H1 (cell line): ENCODE results near the gene KRTAP5-4. TPM values are rescaled to one million over a fixed set of nuclear protein-coding genes. Genes with fewer than 3 reads are reported as not detected.

Experiments used
- CTCF ChIA-PET: fragments of 300-600 bp; sonication (Branson Sonifier 250); formaldehyde crosslinking; loops from one replicate; lab custom pipeline; 2021; ENCODE audit not compliant: partially characterized antibody; lab: Charles Lee
- POLR2A ChIA-PET: fragments of 300-600 bp; sonication (Branson Sonifier 250); formaldehyde crosslinking; loops from one replicate; lab custom pipeline; 2021; ENCODE audit warnings: inconsistent platforms; ENCODE audit not compliant: partially characterized antibody; lab: Charles Lee
- DNase-seq, 2 experiments: peaks; one replicate each; pipeline versions ENCODE4 v3.0.0 to v3.0.0-alpha.2; 2010 to 2022; ENCODE audit warnings: low spot score in 2 of 2, low read depth in 1 of 2, mixed read lengths in 1 of 2
- FAIRE-seq: peaks from 2 replicates; lab custom pipeline; 2011; peaks lifted over from hg19 to GRCh38; lab: Jason Lieb, UNC
- H2AFZ ChIP-seq: 2 replicates; pipeline ENCODE4 v1.8.1; 2012; ENCODE audit warnings: low read length, inconsistent platforms
- H2AK5ac ChIP-seq: 2 replicates; pipeline ENCODE4 v1.6.1; 2013; ENCODE audit warnings: low read depth, low read length
- H2BK120ac ChIP-seq: replicated peaks from 2 replicates; pipeline ENCODE3; 2013; ENCODE audit warnings: low read depth, low read length, inconsistent platforms
- H2BK12ac ChIP-seq: 2 replicates; pipeline ENCODE4 v1.6.1; 2013; ENCODE audit warnings: low read depth, low read length
- H2BK15ac ChIP-seq: 2 replicates; pipeline ENCODE4 v1.6.1; 2013; ENCODE audit warnings: low read length
- H2BK20ac ChIP-seq: 2 replicates; pipeline ENCODE4 v1.6.1; 2013; ENCODE audit warnings: low read length
- H2BK5ac ChIP-seq: 2 replicates; pipeline ENCODE4 v1.6.1; 2013; ENCODE audit warnings: low read depth, low read length
- H3K14ac ChIP-seq: 2 replicates; pipeline ENCODE4 v1.6.1; 2013; ENCODE audit warnings: inconsistent platforms; ENCODE audit not compliant: insufficient read length
- H3K18ac ChIP-seq: 2 replicates; pipeline ENCODE4 v1.6.1; 2013; ENCODE audit warnings: low read length; ENCODE audit errors: extremely low read depth
- H3K23ac ChIP-seq: 2 replicates; pipeline ENCODE4 v1.6.1; 2013; ENCODE audit warnings: inconsistent platforms; ENCODE audit not compliant: insufficient read length
- H3K23me2 ChIP-seq: 2 replicates; pipeline ENCODE4 v1.6.1; 2013; ENCODE audit warnings: low read depth, low read length
- H3K27ac ChIP-seq: 2 replicates; pipeline ENCODE4 v1.6.1; 2011; ENCODE audit warnings: low read depth, low read length, inconsistent platforms
- H3K27me3 ChIP-seq, 4 experiments: replicated peaks in 1 of 4; 1 replicate in 1 of 4; 2 replicates in 3 of 4; pipeline versions ENCODE4 v1.6.1 to v1.8.1; 2011 to 2013; ENCODE audit warnings: low read length in 3 of 4, mild to moderate bottlenecking in 3 of 4, inconsistent platforms in 2 of 4, mixed read lengths in 2 of 4, moderate library complexity in 1 of 4; ENCODE audit not compliant: control insufficient read depth in 3 of 4, insufficient read depth in 3 of 4; ENCODE audit errors: extremely low read depth in 1 of 4
- H3K36me3 ChIP-seq, 4 experiments: 2 replicates each; pipeline versions ENCODE4 v1.6.1 to v1.8.1; 2011 to 2013; ENCODE audit warnings: mild to moderate bottlenecking in 4 of 4, low read length in 3 of 4, moderate library complexity in 2 of 4, control low read depth in 1 of 4, inconsistent platforms in 1 of 4; ENCODE audit not compliant: insufficient read depth in 4 of 4, control insufficient read depth in 2 of 4
- H3K4ac ChIP-seq: replicated peaks from 2 replicates; pipeline ENCODE3; 2013; ENCODE audit warnings: low read length, low read depth, mixed read lengths, inconsistent platforms; ENCODE audit not compliant: insufficient read length
- H3K4me1 ChIP-seq, 4 experiments: replicated peaks in 1 of 4; 1 replicate in 1 of 4; 2 replicates in 3 of 4; pipeline versions ENCODE4 v1.6.1 to v1.8.1; 2011 to 2013; ENCODE audit warnings: low read length in 3 of 4, inconsistent platforms in 2 of 4, mixed read lengths in 1 of 4; ENCODE audit not compliant: insufficient read depth in 4 of 4, control insufficient read depth in 3 of 4
- H3K4me2 ChIP-seq, 2 experiments: 2 replicates each; pipeline versions ENCODE4 v1.6.1 to v1.8.1; 2011 to 2013; ENCODE audit warnings: low read depth in 2 of 2, low read length in 2 of 2, control low read depth in 1 of 2, inconsistent platforms in 1 of 2, mild to moderate bottlenecking in 1 of 2; ENCODE audit not compliant: insufficient read depth in 1 of 2
- H3K4me3 ChIP-seq, 4 experiments: fragments of 200-600, 300-600 bp in 1 of 4; sonication (generic), shearing (Covaris generic), sonication (Bioruptor Twin) in 1 of 4; 2 replicates each; pipeline versions ENCODE4 v1.5.1 to v1.8.1; 2011 to 2016; ENCODE audit warnings: low read length in 4 of 4, low read depth in 3 of 4, control low read depth in 2 of 4, inconsistent platforms in 2 of 4, mild to moderate bottlenecking in 2 of 4, mixed read lengths in 1 of 4, moderate library complexity in 1 of 4; ENCODE audit not compliant: insufficient read depth in 2 of 4; ENCODE audit errors: extremely low read depth in 1 of 4
- H3K56ac ChIP-seq: replicated peaks from 2 replicates; pipeline ENCODE3; 2013; ENCODE audit warnings: low read depth, mild to moderate bottlenecking, mixed read lengths, low read length, inconsistent platforms; ENCODE audit not compliant: insufficient read length
- H3K79me1 ChIP-seq: 2 replicates; pipeline ENCODE4 v1.6.1; 2013; ENCODE audit warnings: low read depth, low read length, control low read depth
- H3K79me2 ChIP-seq, 2 experiments: 2 replicates each; pipeline versions ENCODE4 v1.6.1 to v1.8.1; 2012 to 2013; ENCODE audit warnings: low read length in 2 of 2, mild to moderate bottlenecking in 2 of 2, inconsistent platforms in 1 of 2; ENCODE audit not compliant: insufficient read depth in 2 of 2, control insufficient read depth in 1 of 2
- H3K9ac ChIP-seq, 4 experiments: replicated peaks in 1 of 4; 1 replicate in 1 of 4; 2 replicates in 3 of 4; pipeline versions ENCODE4 v1.6.1 to v1.8.1; 2011 to 2013; ENCODE audit warnings: low read depth in 3 of 4, low read length in 3 of 4, control low read depth in 2 of 4, mild to moderate bottlenecking in 2 of 4, moderate library complexity in 2 of 4, inconsistent platforms in 1 of 4; ENCODE audit errors: extremely low read depth in 1 of 4
- H3K9me3 ChIP-seq, 2 experiments: 2 replicates each; pipeline versions ENCODE4 v1.6.1 to v1.8.1; 2012 to 2013; ENCODE audit warnings: mild to moderate bottlenecking in 2 of 2, moderate library complexity in 2 of 2, control low read depth in 1 of 2, inconsistent platforms in 1 of 2, low read depth in 1 of 2, low read length in 1 of 2, mixed read lengths in 1 of 2; ENCODE audit not compliant: insufficient read depth in 2 of 2
- H4K20me1 ChIP-seq, 2 experiments: replicated peaks in 1 of 2; 2 replicates each; pipeline versions ENCODE3 to v1.8.1; 2011 to 2013; ENCODE audit warnings: inconsistent platforms in 2 of 2, low read length in 2 of 2, mild to moderate bottlenecking in 1 of 2; ENCODE audit not compliant: insufficient read depth in 2 of 2, control insufficient read depth in 1 of 2
- H4K5ac ChIP-seq: 2 replicates; pipeline ENCODE4 v1.6.1; 2013; ENCODE audit warnings: low read length, low read depth, mixed read lengths, inconsistent platforms; ENCODE audit not compliant: insufficient read length
- H4K8ac ChIP-seq: 2 replicates; pipeline ENCODE4 v1.8.0; 2013; ENCODE audit warnings: mild to moderate bottlenecking, moderate library complexity, low read length, inconsistent platforms; ENCODE audit not compliant: insufficient read depth; ENCODE audit errors: extremely low read depth
- H4K91ac ChIP-seq: replicated peaks from 2 replicates; pipeline ENCODE3; 2013; ENCODE audit warnings: low read length, mixed read lengths, inconsistent platforms; ENCODE audit not compliant: insufficient read length
- BCL11A ChIP-seq, 2 experiments: IDR thresholded peaks; one replicate each; pipeline ENCODE4 v1.6.1; 2011; ENCODE audit warnings: low read depth in 2 of 2, low read length in 2 of 2, mild to moderate bottlenecking in 2 of 2
- HDAC2 ChIP-seq, 2 experiments: fragments of 300-600 bp in 1 of 2; sonication (generic) in 1 of 2; IDR thresholded peaks; 2 replicates each; pipeline ENCODE4 v1.6.1; 2011 to 2012; ENCODE audit warnings: low read depth in 2 of 2, low read length in 2 of 2, mild to moderate bottlenecking in 2 of 2, moderate library complexity in 2 of 2, borderline replicate concordance in 1 of 2, inconsistent platforms in 1 of 2
- JUND ChIP-seq: IDR thresholded peaks from 2 replicates; pipeline ENCODE4 v1.6.1; 2011; ENCODE audit warnings: mild to moderate bottlenecking, improper control_type of control experiment, low read length
- KDM1A ChIP-seq: fragments of 200-600, 300-600 bp; sonication (generic); IDR thresholded peaks from 2 replicates; pipeline ENCODE4 v1.7.1; 2016; ENCODE audit warnings: mild to moderate bottlenecking, low read length, borderline replicate concordance
- SIN3A ChIP-seq, 2 experiments: IDR thresholded peaks in 1 of 2; conservative IDR thresholded peaks in 1 of 2; 2 replicates each; pipeline ENCODE4 v1.6.1; 2011 to 2012; ENCODE audit warnings: low read length in 2 of 2, improper control_type of control experiment in 1 of 2, low read depth in 1 of 2, mild to moderate bottlenecking in 1 of 2
- SP1 ChIP-seq: IDR thresholded peaks from 2 replicates; pipeline ENCODE4 v1.6.1; 2011; ENCODE audit warnings: low read depth, low read length
- TAF1 ChIP-seq: IDR thresholded peaks from 2 replicates; pipeline ENCODE4 v1.6.1; 2011; ENCODE audit warnings: mild to moderate bottlenecking, low read depth, low read length
- WGBS, 2 experiments: shearing (Covaris generic) in 1 of 2; methylation state at CpG; one replicate each; pipeline versions ENCODE4 v1.1.6 to v1.1.7; 2013 to 2015; ENCODE audit warnings: low lambda C conversion rate in 2 of 2, mixed read lengths in 2 of 2, inconsistent platforms in 1 of 2, low coverage in 1 of 2, missing lambda C conversion rate in 1 of 2; ENCODE audit not compliant: insufficient replicate concordance in 2 of 2, insufficient coverage in 1 of 2, insufficient read length in 1 of 2; ENCODE audit errors: extremely low coverage in 1 of 2, missing lambda C conversion rate in 1 of 2; 5-methylcytosine and 5-hydroxymethylcytosine counted together
- polyA plus RNA-seq, 7 experiments: library from polyadenylated mRNA; depleted of rRNA in 3 of 7; stranded (reverse) in 5 of 7; unstranded in 2 of 7; fragments of >200 nt in 5 of 7; fragments of 200-250 nt in 2 of 7; gene quantifications; 1 replicate in 5 of 7; 2 replicates in 1 of 7; 4 replicates in 1 of 7; pipeline versions ENCODE4 v1.2.1 to v1.2.3, GENCODE V29; 2011 to 2013; ENCODE audit warnings: missing spikeins in 2 of 7, mixed read lengths in 2 of 7
- total RNA-seq: library from RNA; stranded (reverse); fragmentation: NEBNext Ultra II Directional; extraction: Animal tissue kit (Norgen Biotek cat#: 25700); gene quantifications from 2 replicates; pipeline ENCODE4 v1.2.1, GENCODE V29; 2021

KRTAP5-4 gene
- total and polyA plus RNA-seq, 2 of the 8 experiments (the other 6 are each of a cell fraction or from before 2014, with no cell fraction given) = not detected

GRCh38 chr11:1667121-1667850 is 45.3 kb upstream of the KRTAP5-4 start:
- FAIRE-seq = no peak
- WGBS, 2 experiments = 96% methylated on average over 20 of the region's 24 CpGs; no CpG with 5 or more reads in 1 of the 2 experiments
- CTCF ChIA-PET = interaction anchor here (0.6 to 1.4 kb wide), 4 partner anchors 8 to 27 kb away, joined by 3 to 5 read pairs (median 3); no protein-coding TSS in a partner anchor
- no peak for TF ChIP-seq BCL11A (IDR thresholded peaks at IDR 0.05; ENCODE audit: low read depth in 2 of 2, low read length in 2 of 2)
- TF ChIP-seq KDM1A = no peak
- no peak for TF ChIP-seq HDAC2 (IDR thresholded peaks at IDR 0.05; ENCODE audit: borderline replicate concordance in 1 of 2, low read depth in 2 of 2, low read length in 2 of 2)
- TF ChIP-seq JUND = no peak
- no peak for TF ChIP-seq SIN3A (conservative IDR thresholded peaks at IDR 0.05 in 1 of 2, IDR thresholded peaks at IDR 0.05 in 1 of 2; ENCODE audit: low read depth in 1 of 2, low read length in 2 of 2)
- TF ChIP-seq TAF1 = no peak
- no peak for TF ChIP-seq SP1

More at GRCh38 chr11:1667121-1667850, 45.3 kb upstream of the KRTAP5-4 start:
- Histone ChIP-seq H3K56ac (no peak overlapping the region), H3K9me3 (no peaks in the 10 kb centered on the region), H3K4me1 (no peaks in the 10 kb centered on the region), H2BK5ac (no peak overlapping the region), H2BK15ac (no peak overlapping the region), H3K23ac (no peak overlapping the region), H3K23me2 (peaks cover 6% of the 10 kb centered on the region; the same call in 1 of the 2 replicates), H2AK5ac (no peak overlapping the region), H3K27me3 (peaks cover 0 to 4% (median 0%) of the 10 kb centered on the region in 4 experiments; a peak in 3 of 7 replicates), H3K4ac (no peak overlapping the region), H4K91ac (no peak overlapping the region), H3K79me2 (no peaks in the 10 kb centered on the region), H2BK120ac (no peak overlapping the region), H4K5ac (no peak overlapping the region), H2BK12ac (no peak overlapping the region), H4K8ac (no peak overlapping the region), H3K14ac (no peak overlapping the region), H3K27ac (no peak overlapping the region), H3K36me3 (no peaks in the 10 kb centered on the region), H3K18ac (no peak overlapping the region), H3K79me1 (no peaks in the 10 kb centered on the region), H3K4me2 (no peak overlapping the region), H2AFZ (no peak overlapping the region), H3K9ac (no peak overlapping the region), H4K20me1 (peaks cover 0 to 2% of the 10 kb centered on the region in 2 experiments), H3K4me3 (no peak overlapping the region), H2BK20ac (no peak overlapping the region)
- POLR2A ChIA-PET = no interaction called here
- no peak for DNase-seq
